SKM-1 (cell line): ENCODE results near the gene KRTAP4-4.
"Not testable (repeated sequence)": the region's sequence is repeated elsewhere in the genome, so short reads cannot be mapped to it uniquely, and the experiment has no call there.

Source experiments
- DNase-seq: peaks from one replicate; lab custom pipeline; 2025; ENCODE audit not compliant: unreplicated experiment; lab: John Stamatoyannopoulos, UW

The KRTAP4-4 gene

GRCh38 chr17:41160648-41161047 lies at the start of gene KRTAP4-4:
KRTAP4-4 (minus strand) TSS chr17:41160748; CDS start chr17:41160691, 57 bp downstream.
- DNase-seq = no peak

DNA sequence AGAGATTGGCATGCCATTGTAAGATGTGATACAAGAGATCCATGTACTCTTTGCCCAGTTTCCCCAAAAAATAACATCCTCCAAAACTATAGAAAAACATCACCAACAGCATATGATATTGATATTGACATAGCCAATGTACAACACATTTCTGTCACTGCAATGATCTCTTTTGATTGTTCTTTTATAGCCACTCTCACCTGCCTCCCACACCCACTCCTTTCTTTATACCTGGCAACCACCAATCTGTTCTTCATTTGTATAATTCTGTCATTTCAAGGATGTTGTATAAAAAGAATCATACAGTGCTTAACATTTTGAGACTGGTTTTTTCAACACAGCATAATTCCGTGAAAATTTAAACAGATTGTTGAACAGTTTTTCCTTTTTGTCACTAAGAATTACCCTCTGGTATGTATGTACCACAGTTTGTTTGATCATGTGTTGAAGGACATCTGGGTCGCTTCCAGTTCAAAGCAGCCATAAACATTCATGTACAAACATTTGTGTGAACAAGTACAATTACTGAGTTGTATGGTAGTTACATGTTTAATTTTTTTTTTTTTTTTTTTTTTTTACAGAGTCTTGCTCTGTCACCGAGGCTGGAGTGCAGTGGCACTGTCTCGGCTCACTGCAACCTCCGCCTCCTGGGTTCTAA lies 39.0 kb upstream of the KRTAP4-4 start:
- no peak for DNase-seq

GRCh38 chr17:41196068-41196467 lies 35.5 kb upstream of the KRTAP4-4 start:
- no peak for DNase-seq

DNA sequence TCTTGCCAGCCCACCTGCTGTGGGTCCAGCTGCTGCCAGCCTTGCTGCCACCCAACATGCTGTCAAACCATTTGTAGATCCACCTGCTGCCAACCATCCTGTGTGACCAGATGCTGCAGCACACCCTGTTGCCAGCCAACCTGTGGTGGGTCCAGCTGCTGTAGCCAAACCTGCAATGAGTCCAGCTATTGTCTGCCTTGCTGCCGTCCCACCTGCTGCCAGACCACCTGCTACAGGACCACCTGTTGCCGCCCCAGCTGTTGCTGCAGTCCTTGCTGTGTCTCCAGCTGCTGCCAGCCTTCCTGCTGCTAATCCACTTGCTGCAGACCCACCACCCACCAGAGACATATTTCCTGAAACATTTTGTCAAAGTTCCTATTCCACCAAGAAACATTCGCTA lies 29.8 kb upstream of the KRTAP4-4 start:
- no peak for DNase-seq

DNA sequence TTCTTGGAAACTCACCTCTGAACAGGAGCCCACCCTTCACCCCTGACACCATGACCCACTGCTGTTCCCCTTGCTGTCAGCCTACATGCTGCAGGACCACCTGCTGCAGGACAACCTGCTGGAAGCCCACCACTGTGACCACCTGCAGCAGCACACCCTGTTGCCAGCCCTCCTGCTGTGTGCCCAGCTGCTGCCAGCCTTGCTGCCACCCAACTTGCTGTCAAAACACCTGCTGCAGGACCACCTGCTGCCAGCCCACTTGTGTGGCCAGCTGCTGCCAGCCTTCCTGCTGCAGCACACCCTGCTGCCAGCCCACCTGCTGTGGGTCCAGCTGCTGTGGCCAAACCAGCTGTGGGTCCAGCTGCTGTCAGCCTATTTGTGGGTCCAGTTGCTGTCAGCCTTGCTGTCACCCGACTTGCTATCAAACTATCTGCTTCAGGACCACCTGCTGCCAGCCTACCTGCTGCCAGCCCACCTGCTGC lies 29.3 kb upstream of the KRTAP4-4 start, which contains the start of gene KRTAP9-1:
KRTAP9-1 (plus strand) TSS at position 51 of the 482 bp plus-strand sequence; CDS start at position 51, 0 bp downstream.
- DNase-seq = not testable (repeated sequence)

GRCh38 chr17:41186872-41187271 lies 26.3 kb upstream of the KRTAP4-4 start:
- no peak for DNase-seq

- DNase-seq = no peak
Observed at GRCh38 chr17:41185001-41185400, 24.5 kb upstream of the KRTAP4-4 start.

GRCh38 chr17:41184480-41184961 lies 24.0 kb upstream of the KRTAP4-4 start, which contains the start of gene KRTAP4-1:
KRTAP4-1 (minus strand) TSS chr17:41184911; CDS start chr17:41184854, 57 bp downstream.
- DNase-seq = no peak

GRCh38 chr17:41178843-41179616 lies 18.5 kb upstream of the KRTAP4-4 start:
- DNase-seq = no peak

DNA sequence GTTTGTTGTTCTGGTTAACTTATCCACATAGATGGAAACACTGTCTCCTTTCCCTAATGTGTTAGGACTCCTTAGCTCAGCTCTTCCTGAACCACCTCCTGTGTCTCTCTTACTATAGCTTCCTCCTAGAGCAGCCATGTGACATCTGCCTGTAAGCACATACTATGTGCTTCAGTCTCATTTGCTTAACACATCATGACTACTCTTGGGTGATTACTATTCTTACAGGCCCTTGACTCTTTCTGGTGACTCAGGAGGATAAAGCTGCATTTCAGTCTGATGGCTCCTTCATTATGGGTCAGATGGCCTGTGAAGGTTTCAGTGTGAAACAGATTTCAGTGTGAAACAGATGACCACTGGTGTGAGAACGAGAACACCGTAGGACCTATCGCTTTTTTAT lies 17.8 kb upstream of the KRTAP4-4 start:
- DNase-seq = no peak

DNA sequence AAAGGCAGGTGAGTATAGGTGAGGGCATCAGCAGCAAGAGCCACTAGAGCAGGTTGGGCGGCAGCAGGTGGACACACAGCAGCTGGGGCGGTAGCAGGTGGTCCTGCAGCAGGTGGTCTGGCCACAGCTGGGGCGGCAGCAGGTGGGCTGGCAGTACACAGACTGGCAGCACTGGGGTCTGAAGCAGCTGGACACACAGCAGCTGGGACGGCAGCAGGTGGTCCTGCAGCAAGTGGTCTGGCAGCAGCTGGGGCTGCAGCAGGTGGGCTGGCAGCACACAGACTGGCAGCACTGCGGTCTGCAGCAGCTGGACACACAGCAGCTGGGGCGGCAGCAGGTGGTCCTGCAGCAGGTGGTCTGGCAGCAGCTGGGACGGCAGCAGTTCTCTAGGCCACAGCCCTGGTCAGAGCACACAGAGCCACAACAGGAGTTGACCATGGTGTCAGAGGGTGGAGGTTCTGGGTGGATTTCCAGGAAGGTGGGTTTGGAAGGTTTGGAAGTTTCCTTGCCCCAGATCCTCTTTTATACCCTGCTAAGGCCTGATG lies 17.3 kb upstream of the KRTAP4-4 start, which contains the start of gene KRTAP4-2:
KRTAP4-2 (minus strand) TSS at position 495 of the 545 bp plus-strand sequence; CDS start at position 438, 57 bp downstream.
- DNase-seq = no peak

DNA sequence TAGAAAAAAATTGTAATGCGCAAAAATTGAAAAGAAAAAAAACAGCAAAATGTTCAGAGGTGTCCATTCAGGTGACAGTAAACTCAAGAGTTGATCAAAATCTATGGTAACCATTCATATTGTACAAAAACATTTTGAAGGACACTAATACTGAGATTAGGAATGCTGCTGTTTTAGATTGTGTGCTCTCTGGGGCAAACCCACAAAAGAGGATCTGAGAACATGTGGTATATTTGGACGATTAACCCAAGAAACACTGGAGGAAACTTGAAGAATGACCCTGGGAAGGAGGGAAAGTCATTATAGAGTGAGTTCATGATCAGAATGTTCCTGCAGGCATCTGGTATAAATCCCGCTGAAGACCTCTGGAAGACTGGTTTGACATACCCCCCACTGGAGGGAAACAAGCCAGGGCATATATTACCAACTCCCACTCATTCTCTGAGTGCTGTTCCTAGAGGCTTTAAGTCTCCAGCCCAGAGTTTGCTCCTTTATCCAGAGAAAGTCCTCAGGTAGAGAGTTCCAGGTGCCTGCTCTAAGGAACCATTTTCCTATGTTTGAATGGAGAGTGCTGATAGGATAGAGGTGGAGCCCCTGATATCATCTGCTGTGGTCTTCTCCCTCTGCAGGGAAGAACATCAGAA lies 16.3 kb upstream of the KRTAP4-4 start:
- no peak for DNase-seq

DNA sequence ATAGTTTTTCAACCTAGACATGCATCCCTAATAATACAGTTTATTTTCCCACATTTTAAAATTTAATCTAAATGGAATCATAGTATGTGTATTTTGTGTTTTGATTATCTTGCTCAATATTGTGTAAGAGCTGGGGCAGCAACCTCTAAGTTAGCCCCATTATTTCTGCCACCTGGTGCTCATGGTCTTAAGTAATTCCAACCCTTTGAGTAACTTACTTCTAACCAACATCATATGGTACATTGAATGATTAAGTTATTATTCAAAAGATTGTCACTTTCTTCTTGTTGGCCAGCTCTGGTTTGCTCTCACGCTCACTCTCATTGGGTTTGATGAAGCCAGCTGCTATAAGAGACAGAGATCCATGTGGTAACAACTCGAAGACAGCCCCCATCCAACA lies 11.3 kb upstream of the KRTAP4-4 start:
- DNase-seq = no peak

DNA sequence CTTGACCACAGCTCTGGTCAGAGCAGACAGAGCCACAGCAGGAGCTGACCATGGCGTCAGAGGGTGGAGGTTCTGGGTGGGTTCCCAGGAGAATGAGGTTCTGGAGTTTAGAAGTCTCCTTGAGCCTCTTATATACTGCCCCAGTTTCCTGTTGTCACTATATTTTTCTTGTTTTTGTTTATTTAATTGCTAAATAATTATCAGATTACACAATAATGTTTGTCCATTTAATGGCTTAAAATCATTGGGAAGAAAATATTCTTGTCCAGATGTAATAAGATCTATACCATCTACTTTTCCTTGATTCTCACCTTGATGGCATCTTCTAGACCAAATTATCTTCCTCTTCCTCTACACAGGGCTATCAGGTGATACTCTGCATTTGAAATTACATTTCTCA lies 7.6 kb upstream of the KRTAP4-4 start, which contains the start of gene KRTAP4-3:
KRTAP4-3 (minus strand) TSS at position 101 of the 400 bp plus-strand sequence; CDS start at position 52, 49 bp downstream.
- DNase-seq = no peak

DNA sequence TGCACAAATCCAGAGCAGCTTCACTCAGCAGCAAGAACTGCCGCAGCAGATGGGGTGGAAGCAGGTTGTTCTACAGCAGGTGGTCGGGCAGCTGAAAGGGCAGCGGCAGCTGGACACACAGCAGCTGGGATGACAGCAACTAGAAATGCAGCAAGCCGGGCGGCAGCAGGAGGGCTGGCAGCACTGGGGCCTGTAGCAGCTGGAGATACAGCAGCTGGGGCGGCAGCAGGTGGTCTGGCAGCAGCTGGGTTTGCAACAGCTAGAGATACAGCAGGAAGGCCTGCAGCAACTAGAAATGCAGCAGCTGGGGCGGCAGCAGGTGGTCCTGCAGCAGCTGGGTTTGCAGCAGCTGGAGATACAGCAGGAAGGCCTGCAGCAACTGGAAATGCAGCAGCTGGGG lies 7.0 kb upstream of the KRTAP4-4 start:
- no peak for DNase-seq

GRCh38 chr17:41163828-41164227 lies 3.3 kb upstream of the KRTAP4-4 start:
- DNase-seq = no peak

DNA sequence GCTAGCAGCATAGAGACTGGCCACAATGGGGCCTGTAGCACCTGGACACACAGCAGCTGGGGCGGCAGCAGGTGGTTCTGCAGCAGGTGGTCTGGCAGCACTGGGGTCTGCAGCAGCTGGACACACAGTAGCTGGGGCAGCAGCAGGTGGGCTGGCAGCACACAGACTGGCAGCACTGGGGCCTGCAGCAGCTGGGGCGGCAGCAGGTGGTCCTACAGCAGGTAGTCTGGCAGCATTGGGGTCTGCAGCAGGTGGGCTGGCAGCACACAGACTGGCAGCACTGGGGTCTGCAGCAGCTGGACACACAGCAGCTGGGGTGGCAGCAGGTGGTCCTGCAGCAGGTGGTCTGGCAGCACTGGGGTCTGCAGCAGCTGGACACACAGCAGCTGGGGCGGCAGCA lies 358 bp downstream of the KRTAP4-4 start:
- not testable (repeated sequence) for DNase-seq

DNA sequence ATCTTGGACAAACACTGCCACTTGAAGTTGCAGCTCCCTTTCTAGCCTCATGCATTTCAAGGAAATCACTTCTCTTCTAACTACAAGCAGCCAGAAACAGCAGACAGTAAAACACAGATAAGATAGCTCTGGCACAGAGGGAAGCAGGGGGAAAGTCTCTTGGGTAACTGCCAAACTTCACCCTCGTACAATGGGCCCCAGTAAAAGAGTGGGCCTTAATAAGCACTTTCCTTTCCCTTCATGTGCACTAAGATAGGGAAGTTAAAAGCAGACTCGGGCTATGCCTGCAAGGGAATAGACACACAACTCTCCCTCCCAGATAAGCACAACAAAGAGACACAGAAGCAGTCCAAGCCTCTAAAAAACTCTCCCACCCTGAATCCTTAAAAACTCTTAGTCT lies 6.7 kb downstream of the KRTAP4-4 start:
- no peak for DNase-seq

DNA sequence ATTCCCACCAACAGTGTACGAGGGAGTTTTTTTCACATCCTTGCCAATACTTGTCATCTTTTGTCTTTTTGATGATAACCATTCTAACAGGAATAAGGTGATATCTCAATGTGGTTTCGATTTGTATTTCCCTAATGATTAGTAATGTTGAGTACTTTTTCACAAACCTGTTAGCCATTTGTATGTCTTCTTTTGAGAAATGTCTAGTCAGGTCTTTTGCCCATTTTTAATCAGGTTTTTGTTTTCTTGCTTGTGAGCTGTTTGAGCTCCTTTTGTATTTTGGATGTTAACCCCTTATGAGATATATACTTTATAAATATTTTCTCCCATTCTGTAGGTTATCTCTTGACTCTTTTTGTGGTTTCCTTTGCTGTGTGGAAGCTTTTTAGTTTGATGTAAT lies 9.0 kb downstream of the KRTAP4-4 start:
- DNase-seq = no peak

DNA sequence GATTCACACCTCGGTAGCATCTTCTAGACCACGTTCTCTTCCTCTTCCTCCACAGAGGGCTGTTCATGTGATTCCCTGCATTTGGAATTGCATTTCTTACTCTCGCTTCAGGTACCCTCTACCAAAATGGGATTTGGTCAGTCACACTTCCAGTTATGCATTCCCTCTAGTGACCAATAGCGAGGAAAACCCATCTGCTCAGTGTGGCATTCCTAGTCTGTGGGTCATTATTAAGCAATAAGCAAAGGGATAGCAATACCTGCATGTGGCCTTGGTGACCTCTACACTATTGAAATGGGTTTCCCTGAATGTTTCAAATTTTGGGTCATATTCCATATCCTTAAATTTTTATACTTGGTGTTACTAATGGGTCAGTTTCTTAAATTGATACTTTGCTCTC lies 10.5 kb downstream of the KRTAP4-4 start:
- no peak for DNase-seq

- no peak for DNase-seq
Observed at GRCh38 chr17:41149652-41149985, 10.9 kb downstream of the KRTAP4-4 start, which contains the start of gene KRTAP4-5. KRTAP4-5 (minus strand) TSS chr17:41149825; CDS start chr17:41149767, 58 bp downstream.
